Suppressor macrophage treated with lipopolysaccharide for 1 hour (primary cell): ENCODE data around the gene ZC3H12A.
A peak's percentile ranks its signal among the peaks of the same experiment; 100 is the strongest.

Source experiments
- DNase-seq, 3 donors: peaks; one replicate each; pipeline ENCODE4 v3.0.0-alpha.2; 2020 to 2022

Gene ZC3H12A

GRCh38 chr1:37456614-37457013 lies 17.8 kb upstream of the ZC3H12A start:
- DNase-seq = no peak

- no peak for DNase-seq
Measured at GRCh38 chr1:37458551-37458950, 15.8 kb upstream of the ZC3H12A start.

DNA sequence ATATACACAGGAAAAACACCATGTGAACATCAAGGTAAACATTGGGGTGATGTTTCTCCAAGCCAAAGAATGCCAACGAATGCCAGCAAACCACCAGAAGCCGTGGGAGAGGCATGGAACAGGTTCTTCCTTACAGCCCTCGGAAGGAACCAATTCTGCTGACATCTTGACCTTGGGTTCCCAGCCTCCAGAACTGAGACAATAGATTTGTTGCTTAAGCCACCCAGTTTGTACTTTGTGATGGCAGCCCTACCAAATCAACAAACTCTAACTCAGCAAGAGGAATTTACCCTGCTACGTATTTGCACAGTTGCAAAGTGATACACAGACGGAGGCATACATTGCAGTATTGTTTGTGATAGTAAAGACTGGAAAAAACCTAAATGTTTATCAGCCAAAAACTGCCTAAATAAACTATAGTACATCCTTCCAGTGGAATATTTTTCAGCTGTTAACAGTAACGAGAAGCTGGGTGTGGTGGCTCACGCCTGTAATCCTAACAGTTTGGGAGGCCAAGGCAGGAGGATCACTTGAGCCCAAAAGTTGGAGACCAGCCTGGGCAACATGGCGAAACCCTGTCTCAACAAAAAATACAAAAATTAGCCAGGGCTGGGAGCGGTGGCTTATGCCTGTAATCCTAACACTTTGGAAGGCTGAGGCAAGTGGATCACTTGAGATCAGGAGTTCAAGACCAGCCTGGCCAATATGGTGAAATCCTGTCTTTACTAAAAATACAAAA lies 12.5 kb upstream of the ZC3H12A start:
- DNase-seq = no peak

GRCh38 chr1:37464443-37464842 lies 9.9 kb upstream of the ZC3H12A start:
- DNase-seq = no peak

- DNase-seq = no peak
Measured at GRCh38 chr1:37465593-37466517, 8.5 kb upstream of the ZC3H12A start.

- DNase-seq = no peak
Measured at GRCh38 chr1:37468037-37468436, 6.3 kb upstream of the ZC3H12A start.

DNA sequence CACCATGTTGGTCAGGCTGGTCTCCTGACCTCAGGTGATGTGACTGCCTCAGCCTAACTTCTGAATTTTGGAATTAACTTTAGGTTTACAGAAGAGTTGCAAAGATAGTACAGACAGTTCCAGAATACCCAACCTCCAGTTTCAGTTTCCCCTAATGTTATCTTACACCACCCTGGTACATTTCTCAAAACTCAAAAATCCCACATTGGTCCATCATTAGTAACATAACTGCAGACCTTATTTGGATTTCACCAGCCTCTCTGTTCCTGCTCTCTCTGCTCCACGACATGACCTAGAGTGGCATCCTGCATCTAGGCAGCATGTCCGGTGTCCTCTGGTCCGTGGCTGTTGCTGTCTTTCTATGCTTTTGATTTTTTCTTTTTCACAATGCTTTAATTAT lies 5.0 kb upstream of the ZC3H12A start:
- peak; percentile 62 to 82 (median 67) for DNase-seq

DNA sequence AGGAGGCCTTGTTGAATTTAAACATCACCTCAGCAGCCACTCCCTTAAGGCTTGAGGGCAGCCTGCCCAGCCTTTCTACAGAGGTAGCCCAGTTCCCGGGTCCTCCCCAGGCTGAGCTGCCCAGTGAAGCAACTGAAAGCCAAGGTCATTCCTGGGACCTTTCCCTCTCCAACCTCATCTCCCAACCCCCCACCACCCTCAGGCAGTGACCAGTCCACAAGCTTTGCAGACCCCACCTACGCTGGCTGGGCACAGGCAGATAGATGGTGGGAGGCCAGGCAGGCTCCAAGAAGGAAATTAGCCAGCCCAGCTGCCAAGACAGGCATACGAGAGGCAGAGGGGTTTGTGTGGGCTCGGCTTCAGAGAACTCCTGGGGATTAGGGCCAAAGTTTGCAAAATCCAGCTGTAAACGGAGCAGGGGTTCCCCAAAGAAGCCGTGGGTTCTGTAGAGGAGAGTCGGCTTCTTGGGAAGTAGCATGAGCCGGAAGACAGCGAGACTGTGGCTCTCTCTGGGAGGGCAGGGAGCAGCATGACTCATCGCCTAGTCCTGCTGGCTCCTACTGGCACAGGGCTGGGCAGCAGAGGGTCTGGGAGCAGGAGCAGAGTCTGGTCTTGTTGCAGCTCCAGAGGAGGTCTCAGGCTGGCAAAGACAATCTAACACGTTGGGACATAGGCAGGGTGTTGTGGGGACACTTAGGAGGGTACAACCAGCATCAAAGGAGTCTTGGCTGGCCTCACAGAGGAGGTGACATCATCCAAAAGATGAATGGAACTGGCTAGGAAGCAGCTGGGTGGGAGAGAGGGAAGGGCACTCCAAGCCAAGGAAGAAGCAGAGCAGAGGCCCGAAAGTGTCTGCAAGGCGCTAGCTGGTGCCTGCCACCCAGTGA lies 2.8 kb upstream of the ZC3H12A start:
- peak; percentile 88 to 91 (median 89) for DNase-seq

DNA sequence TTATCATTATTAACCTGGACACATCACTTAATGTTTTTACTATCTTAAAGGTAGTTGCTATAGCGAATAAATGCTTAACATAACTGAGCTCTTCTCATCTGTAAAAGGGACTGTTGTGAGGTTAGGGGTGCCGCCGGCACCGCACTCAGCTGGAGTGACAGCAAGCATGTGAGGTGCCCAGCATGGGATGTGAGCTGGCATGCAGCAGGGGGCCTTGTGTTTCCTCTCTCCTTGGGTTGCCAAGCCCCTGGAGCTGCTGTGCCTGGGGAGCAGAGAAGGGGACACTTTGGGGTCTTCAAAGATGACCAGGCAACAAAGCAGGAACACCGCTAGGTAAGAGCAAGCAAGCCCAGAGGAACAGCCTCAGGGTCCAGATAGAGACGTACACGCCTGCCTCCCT lies 2.1 kb upstream of the ZC3H12A start:
- peak in 1 of 3 donors; percentile 14 for DNase-seq

- DNase-seq = no peak
Measured at GRCh38 chr1:37472994-37473393, 1.4 kb upstream of the ZC3H12A start.

DNA sequence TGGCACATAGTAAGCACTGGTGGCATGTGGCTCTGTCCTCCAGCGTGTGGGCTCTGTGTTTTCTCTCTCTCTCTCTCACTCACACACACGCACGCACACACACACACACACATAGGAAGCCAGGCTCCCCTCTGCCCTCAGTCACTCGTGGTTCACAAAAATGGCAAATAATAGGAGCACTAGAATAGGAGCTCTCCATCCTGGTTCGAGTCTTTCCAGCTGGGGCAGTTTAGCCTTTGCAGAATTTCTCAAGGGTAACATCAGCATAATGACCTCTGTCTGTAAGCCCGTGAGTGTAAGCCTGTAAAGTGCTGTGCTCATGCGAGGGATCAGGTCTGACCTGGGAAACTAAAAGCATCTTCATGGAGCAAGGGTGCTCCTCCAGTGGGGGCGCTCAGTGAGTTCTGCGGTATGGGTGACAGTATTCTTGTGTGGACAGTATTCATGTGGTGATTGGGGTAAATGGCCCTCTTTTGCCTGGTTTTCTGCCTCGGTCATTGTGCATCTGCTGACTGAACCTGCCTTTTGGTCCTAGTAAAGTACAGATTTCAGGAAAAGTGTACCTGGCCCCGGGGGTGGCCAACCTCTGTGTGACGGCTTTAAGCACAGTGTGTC lies 842 bp upstream of the ZC3H12A start:
- peak in 1 of 3 donors; percentile 41 for DNase-seq

DNA sequence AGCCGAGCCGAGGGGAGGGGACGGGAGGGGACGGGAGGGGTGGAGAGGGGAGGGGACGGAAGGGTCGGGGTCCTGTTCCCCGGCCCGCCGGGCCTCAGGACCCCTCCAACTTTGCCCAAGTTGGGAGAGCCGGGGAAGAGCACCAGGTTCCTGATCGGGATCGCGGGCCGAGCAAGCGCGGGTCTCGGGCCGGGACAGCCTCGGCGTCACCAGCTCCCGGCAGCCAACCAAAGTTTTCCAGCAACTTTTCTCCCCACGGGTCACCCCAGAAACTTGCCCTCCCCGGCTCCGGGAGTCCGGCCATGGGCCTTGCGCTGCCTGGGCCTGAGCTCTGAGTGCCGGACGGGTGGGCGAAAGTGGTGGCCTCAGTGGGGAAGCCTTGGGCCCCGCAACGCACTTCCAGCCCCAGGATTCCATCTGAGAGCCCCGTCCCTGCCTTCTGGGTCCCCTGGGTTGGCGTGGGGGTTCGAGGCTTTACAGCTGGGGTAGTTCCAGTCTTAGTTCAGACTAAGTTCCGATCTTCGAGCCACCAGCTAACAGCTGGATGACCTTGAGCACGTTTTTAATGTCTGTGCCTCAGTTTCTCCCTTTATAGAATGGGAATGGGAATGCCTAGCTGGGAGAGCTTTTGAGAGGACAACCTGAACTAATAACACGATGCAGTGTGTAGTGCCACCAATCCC lies 458 bp downstream of the ZC3H12A start:
- DNase-seq = peak in 1 of 3 donors; percentile 45

DNA sequence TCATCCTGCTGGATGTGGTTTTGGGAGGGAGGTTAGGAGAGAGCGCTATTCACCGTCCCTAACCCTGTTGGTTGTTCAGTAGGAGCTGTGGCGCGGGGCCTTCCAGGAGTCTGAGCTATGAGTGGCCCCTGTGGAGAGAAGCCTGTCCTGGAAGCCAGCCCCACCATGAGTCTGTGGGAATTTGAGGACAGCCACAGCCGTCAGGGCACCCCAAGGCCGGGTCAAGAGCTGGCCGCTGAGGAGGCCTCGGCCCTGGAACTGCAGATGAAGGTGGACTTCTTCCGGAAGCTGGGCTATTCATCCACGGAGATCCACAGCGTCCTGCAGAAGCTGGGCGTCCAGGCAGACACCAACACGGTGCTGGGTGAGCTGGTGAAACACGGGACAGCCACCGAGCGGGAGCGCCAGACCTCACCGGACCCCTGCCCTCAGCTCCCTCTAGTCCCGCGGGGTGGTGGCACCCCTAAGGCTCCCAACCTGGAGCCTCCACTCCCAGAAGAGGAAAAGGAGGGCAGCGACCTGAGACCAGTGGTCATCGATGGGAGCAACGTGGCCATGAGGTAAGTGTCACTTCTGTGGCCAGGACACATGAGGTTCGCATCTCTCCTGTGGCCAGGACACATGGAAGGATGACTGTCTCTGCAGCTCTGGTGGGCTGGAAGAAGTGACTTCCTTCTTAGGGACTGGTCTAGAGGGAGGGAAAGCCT lies 1.2 kb downstream of the ZC3H12A start:
- peak in 1 of 3 donors; percentile 28 for DNase-seq

DNA sequence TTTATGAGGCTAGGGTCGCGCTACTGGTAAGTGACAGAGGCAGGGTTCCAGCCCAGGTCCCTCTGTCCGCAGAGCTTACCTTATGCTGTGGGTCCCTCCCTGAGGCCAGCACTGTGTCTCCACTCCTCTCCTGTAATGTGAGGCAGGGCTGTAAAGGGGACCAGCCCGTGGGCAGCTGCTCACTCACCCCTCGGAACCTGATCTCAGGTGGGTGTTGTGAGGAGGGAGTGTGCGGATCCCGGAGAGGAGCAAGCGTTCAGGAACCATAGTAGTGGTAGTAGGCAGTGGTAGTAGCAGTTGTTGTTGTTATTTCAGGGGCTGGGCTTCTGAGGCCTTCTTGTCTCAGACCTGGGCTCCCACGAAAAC lies 1.7 kb downstream of the ZC3H12A start:
- DNase-seq = no peak

GRCh38 chr1:37476460-37477197 lies 2.2 kb downstream of the ZC3H12A start:
- peak; percentile 87 to 92 (median 92) for DNase-seq

GRCh38 chr1:37477198-37477931 lies 3.0 kb downstream of the ZC3H12A start:
- peak; percentile 93 to 96 (median 96) for DNase-seq

GRCh38 chr1:37477946-37478345 lies 3.6 kb downstream of the ZC3H12A start:
- peak in 1 of 3 donors; percentile 34 for DNase-seq

- peak; percentile 77 to 93 (median 88) for DNase-seq
Measured at GRCh38 chr1:37478451-37478881, 4.1 kb downstream of the ZC3H12A start.

- peak; percentile 74 to 83 (median 74) for DNase-seq
Measured at GRCh38 chr1:37478890-37479254, 4.5 kb downstream of the ZC3H12A start.
